Stimulated activated CD4-positive, alpha-beta T cell treated with anti-CD3 and anti-CD28 coated beads, Interleukin-15, amount 100 ng/mL, for 24 hours (primary cell): ENCODE measurements around the gene ASCC1.
"Not testable (repeated sequence)": the region's sequence is repeated elsewhere in the genome, so short reads cannot be mapped to it uniquely, and the experiment has no call there.

Source experiments
- DNase-seq: peaks from one replicate; pipeline ENCODE4 v3.0.0-alpha.2; 2020

ASCC1 gene

GRCh38 chr10:72219235-72219814 lies 3.2 kb upstream of the ASCC1 start:
- no peak for DNase-seq

- no peak for DNase-seq
Measured at GRCh38 chr10:72218726-72219125, 2.6 kb upstream of the ASCC1 start.

GRCh38 chr10:72218325-72218724 lies 2.2 kb upstream of the ASCC1 start:
- DNase-seq: no peak

GRCh38 chr10:72211832-72212231 lies 4.2 kb downstream of the ASCC1 start:
- not testable (repeated sequence) for DNase-seq

GRCh38 chr10:72211381-72211780 lies 4.7 kb downstream of the ASCC1 start:
- not testable (repeated sequence) for DNase-seq

- not testable (repeated sequence) for DNase-seq
Measured at GRCh38 chr10:72208526-72208925, 7.5 kb downstream of the ASCC1 start.

GRCh38 chr10:72206511-72207229 lies 9.4 kb downstream of the ASCC1 start:
- no peak for DNase-seq

- DNase-seq: no peak
Measured at GRCh38 chr10:72204724-72205123, 11.4 kb downstream of the ASCC1 start.

GRCh38 chr10:72204296-72204695 lies 11.8 kb downstream of the ASCC1 start:
- no peak for DNase-seq

- no peak for DNase-seq
Measured at GRCh38 chr10:72201293-72201692, 14.8 kb downstream of the ASCC1 start.

- no peak for DNase-seq
Measured at GRCh38 chr10:72200883-72201282, 15.2 kb downstream of the ASCC1 start.

- no peak for DNase-seq
Measured at GRCh38 chr10:72194949-72195348, 21.1 kb downstream of the ASCC1 start.

- DNase-seq: no peak
Measured at GRCh38 chr10:72186982-72187330, 29.1 kb downstream of the ASCC1 start.

GRCh38 chr10:72186258-72186981 lies 29.7 kb downstream of the ASCC1 start:
- no peak for DNase-seq

- no peak for DNase-seq
Measured at GRCh38 chr10:72184156-72184555, 31.9 kb downstream of the ASCC1 start.

GRCh38 chr10:72177454-72177853 lies 38.6 kb downstream of the ASCC1 start:
- no peak for DNase-seq

GRCh38 chr10:72176701-72177100 lies 39.4 kb downstream of the ASCC1 start:
- DNase-seq: no peak

- DNase-seq: no peak
Measured at GRCh38 chr10:72175149-72175548, 40.9 kb downstream of the ASCC1 start.

- DNase-seq: no peak
Measured at GRCh38 chr10:72174297-72174662, 41.8 kb downstream of the ASCC1 start.

GRCh38 chr10:72173619-72174296 lies 42.3 kb downstream of the ASCC1 start:
- DNase-seq: no peak

- no peak for DNase-seq
Measured at GRCh38 chr10:72173262-72173618, 42.8 kb downstream of the ASCC1 start.

GRCh38 chr10:72171175-72171630 lies 44.9 kb downstream of the ASCC1 start:
- DNase-seq: no peak

- no peak for DNase-seq
Measured at GRCh38 chr10:72170733-72171132, 45.3 kb downstream of the ASCC1 start.

GRCh38 chr10:72170263-72170662 lies 45.8 kb downstream of the ASCC1 start:
- no peak for DNase-seq
